ENCODE measurements around the gene PNMA6E.

DNA sequence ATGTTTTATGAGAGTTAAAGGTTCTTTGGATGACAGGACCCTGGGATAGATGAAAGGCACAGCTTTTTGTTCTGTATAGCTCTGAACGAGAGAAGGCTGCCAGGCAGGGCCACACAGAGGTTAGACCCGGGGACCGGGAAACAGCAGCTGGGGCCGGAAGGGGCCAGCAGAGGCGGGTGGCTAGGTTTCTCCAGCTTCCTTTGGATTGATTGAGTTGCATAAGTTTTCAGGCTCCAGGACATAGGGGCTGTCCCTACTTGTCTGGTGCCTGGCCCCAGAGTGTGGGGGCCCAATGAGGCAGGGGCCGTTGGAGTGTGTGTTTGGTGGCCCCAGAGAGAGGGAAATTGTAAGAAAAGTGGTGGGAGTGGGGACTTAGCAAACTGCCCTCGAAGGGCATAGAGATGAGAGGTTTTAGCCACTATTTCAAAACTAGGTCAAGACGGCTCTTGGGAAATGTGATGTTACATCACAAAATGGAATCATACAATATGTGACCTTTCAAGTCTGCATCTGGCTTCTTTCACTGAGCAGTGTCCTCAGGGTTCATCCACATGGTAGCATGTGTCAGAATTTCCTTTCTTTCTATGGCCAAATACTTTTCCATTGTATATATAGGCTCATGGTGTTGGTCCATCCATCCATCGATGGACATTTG lies 13.8 kb upstream of the PNMA6E start:
- TF ChIP-seq, protein P1, sequence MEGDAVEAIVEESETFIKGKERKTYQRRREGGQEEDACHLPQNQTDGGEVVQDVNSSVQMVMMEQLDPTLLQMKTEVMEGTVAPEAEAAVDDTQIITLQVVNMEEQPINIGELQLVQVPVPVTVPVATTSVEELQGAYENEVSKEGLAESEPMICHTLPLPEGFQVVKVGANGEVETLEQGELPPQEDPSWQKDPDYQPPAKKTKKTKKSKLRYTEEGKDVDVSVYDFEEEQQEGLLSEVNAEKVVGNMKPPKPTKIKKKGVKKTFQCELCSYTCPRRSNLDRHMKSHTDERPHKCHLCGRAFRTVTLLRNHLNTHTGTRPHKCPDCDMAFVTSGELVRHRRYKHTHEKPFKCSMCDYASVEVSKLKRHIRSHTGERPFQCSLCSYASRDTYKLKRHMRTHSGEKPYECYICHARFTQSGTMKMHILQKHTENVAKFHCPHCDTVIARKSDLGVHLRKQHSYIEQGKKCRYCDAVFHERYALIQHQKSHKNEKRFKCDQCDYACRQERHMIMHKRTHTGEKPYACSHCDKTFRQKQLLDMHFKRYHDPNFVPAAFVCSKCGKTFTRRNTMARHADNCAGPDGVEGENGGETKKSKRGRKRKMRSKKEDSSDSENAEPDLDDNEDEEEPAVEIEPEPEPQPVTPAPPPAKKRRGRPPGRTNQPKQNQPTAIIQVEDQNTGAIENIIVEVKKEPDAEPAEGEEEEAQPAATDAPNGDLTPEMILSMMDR (IDR thresholded peaks at IDR 0.05) = no peak
- no peak for TF ChIP-seq ZFX (IDR thresholded peaks at IDR 0.05; ENCODE audit: borderline replicate concordance)

Data from 22Rv1 (cell line).